Measurements from ENCODE around the gene DNASE1L2.

The DNASE1L2 gene

GRCh38 chr16:2270588-2271470 is 34.6 kb downstream of the DNASE1L2 start:
- H3K4me3 ChIP-seq (ENCODE audit: low read length) = no peak overlapping the region
- no peak for TF ChIP-seq ZNF274 (IDR thresholded peaks at IDR 0.05; ENCODE audit: low read depth, low read length)

DNA sequence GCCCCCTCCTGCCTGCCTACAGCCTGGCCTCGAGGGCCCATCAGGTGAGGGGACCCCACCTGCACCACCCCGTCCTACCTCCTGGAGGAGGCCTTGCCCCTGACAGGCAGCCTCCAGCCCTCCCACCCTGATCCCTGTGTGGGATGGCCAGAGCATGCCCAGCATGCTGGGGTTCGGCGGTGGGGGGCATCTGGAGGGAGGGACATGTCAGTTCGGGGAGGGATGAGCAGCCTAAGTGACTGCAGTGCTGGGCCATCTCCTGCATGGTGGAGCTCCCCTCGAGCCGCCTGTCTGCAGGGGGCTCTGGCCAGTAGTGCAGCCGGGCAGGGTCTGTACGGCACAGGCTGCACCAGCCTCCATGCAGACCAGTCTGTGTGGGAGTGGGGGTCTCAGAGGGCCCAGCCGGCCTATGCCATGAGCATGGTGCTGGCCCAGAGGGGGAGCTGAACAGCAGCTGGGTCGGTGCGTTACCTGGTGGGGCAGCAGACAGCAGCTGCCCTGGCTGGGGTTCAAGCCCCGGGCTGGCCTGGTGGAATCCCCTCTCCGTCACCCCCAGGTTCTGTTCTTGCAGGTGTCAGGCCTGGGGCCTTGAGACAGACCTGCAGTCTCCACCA is 35.7 kb downstream of the DNASE1L2 start:
- TF ChIP-seq ZNF274 (IDR thresholded peaks at IDR 0.05; ENCODE audit: low read depth, low read length) = no peak
- no peak overlapping the region for H3K4me3 ChIP-seq (ENCODE audit: low read length)

- H3K4me3 ChIP-seq (ENCODE audit: low read length) = no peak overlapping the region
- TF ChIP-seq ZNF274 (IDR thresholded peaks at IDR 0.05; ENCODE audit: low read depth, low read length) = no peak
Measured at GRCh38 chr16:2273484-2273883, 37.2 kb downstream of the DNASE1L2 start.

DNA sequence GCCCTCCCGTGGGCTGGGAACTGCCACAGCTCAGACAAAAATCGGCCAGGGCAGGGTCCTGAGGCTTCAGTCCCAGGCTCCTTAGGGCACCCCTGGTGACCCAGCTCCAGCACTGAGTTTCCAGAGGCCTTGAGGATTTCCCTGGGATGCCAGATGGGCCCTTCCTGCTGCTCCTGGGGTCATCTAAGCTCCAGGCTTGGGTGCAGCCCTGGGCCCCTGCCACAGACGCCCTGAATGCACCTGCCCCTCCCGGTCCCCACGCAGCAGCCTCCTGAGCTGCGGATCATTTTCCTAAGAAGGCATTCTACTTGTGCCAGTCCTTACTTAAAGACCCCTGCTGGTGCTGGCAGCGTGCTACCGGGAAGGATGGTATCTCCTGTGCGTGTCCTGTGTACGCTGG is 37.7 kb downstream of the DNASE1L2 start:
- no peak for TF ChIP-seq ZNF274 (IDR thresholded peaks at IDR 0.05; ENCODE audit: low read depth, low read length)
- H3K4me3 ChIP-seq (ENCODE audit: low read length) = no peak overlapping the region

DNA sequence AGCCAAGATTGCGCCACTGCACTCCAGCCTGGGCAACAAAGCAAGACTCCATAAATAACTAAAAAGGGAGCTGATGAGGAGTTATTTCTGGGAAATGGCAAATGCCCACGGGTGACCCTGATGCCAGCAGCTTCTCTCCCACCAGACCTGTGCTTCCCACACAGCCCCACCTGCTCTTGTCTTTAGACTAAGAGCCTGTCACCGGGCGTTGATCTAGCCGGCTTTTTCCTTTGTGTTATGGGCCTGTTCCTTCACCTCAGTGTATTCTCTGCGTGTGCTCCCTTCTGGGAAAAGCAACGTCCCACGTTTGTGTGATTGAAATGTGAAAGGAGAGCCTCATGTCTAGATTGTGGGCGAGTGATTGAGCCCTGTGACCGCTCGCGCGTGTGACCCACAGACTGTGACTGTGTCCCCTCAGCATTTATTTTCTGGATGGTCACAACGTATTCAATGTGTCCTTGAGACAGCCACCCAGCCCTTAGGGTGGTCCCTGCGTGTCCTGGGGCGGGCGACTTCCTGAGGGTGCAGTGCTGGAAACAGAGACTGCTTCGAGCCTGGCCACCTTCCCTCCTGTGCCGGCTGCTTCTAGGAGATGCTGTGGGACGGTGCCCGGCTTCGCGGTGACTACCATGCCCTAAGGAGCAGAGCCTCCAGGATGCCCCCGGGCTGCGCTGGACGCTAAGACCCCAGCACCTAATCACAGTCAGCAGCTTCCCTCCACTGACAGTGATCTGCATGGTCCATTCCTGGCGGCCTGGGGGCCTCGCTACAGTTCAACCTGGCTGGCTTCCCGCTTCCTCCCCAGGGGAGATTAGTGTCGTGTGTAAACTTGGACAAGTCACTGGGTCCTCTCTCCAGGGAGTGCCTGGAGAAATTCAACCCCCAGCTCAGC is 39.5 kb downstream of the DNASE1L2 start:
- TF ChIP-seq ZNF274 (IDR thresholded peaks at IDR 0.05; ENCODE audit: low read depth, low read length) = no peak
- H3K4me3 ChIP-seq (ENCODE audit: low read length) = no peak overlapping the region

DNA sequence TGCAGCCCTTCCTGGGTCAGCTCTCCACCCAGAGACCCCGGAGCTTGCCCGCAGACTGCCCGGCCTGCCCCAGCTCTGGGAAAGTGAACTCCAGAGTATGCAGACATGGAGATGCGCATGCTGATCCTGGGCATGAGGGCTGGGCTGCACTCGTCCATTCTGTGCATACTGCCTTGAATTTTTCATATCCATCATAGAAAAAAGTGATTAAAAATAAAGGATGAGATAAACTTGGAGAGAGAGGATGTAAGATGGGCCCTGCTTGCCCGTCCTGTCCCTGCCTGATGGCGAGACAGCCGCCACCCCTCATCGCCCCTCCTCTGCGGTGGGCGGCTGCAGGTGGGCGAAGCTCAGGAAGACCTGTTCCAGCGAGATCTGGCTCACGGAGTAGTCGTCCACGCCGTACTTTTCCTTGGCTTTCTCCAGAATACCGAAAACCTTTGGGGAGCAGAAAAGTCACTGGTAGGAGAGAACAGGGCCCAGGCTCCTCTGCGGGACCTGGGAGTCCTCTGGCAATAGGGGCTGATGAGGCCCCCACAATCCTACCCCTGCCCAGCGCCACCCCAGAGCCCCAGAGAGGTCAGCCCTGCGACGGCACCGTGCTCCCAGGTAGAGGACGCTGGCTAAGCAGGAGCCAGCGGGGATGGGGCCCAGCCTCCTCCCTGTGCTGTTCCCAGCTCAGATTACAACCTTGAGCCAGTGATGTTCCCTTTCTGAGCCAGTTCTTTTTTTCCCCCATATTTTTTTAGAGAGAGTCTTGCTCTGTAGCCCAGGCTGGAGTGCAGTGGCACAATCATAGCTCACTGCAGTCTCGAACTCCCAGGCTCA is 40.3 kb downstream of the DNASE1L2 start:
- TF ChIP-seq ZNF274 (IDR thresholded peaks at IDR 0.05; ENCODE audit: low read depth, low read length) = no peak

DNA sequence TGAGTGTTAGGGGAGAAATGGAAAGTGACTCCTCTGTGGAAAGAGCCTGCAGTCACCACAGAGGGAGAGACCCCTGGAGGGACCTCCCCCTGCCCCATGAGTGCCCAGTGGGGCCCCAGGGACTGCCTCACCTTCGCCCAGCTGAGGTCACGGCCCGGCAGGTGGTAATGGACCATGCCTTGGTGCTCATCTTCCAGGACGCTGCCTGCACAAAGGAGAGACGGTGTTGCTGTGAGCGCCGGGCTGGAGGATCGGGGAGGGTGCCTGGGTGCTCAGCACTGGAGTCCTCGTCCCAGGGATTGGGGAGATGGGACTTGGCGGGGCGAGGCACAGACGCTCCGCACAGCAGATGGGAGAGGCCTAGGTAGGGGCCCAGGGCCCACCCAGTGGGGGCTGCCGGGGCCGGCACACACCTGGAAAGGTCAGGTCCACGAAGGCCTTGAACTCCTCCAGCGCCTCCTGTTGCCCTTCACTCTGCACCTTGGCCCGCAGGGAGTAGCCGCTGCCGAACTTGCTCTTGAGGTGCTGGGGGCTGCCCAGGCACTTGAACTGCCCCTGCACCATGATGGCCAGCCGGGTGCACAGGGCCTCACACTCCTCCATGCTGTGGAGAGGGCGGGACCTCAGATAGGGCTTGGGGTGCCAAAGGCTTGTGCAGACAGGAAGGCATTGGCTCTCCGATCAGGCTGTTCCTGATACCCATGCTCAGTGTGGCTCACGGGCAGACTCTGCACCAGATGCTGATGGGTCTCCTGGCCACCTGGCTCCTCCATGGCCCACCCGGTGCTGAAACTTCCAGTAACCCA is 41.4 kb downstream of the DNASE1L2 start:
- no peak overlapping the region for H3K4me3 ChIP-seq (ENCODE audit: low read length)
- no peak for TF ChIP-seq ZNF274 (IDR thresholded peaks at IDR 0.05; ENCODE audit: low read depth, low read length)

More for the DNA sequence above, 40.3 kb downstream of the DNASE1L2 start:
- no peak overlapping the region for H3K4me3 ChIP-seq (ENCODE audit: low read length)

DNA sequence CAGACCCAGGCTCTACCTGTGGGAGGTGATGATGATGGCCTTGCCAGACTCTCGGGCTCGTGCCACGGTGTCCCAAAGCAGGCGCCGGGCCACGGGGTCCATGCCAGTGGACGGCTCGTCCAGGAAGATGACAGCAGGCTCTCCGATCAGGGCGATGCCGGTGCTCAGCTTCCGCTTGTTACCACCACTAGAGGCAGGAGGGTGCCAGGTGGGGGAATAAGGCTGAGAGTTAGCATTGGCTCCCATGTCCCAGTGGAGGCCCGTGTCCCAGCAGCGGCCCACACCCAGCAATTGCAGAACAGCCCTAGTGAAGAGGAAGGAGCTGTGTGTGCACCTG is 42.0 kb downstream of the DNASE1L2 start:
- no peak overlapping the region for H3K4me3 ChIP-seq (ENCODE audit: low read length)
- TF ChIP-seq ZNF274 (IDR thresholded peaks at IDR 0.05; ENCODE audit: low read depth, low read length) = no peak

DNA sequence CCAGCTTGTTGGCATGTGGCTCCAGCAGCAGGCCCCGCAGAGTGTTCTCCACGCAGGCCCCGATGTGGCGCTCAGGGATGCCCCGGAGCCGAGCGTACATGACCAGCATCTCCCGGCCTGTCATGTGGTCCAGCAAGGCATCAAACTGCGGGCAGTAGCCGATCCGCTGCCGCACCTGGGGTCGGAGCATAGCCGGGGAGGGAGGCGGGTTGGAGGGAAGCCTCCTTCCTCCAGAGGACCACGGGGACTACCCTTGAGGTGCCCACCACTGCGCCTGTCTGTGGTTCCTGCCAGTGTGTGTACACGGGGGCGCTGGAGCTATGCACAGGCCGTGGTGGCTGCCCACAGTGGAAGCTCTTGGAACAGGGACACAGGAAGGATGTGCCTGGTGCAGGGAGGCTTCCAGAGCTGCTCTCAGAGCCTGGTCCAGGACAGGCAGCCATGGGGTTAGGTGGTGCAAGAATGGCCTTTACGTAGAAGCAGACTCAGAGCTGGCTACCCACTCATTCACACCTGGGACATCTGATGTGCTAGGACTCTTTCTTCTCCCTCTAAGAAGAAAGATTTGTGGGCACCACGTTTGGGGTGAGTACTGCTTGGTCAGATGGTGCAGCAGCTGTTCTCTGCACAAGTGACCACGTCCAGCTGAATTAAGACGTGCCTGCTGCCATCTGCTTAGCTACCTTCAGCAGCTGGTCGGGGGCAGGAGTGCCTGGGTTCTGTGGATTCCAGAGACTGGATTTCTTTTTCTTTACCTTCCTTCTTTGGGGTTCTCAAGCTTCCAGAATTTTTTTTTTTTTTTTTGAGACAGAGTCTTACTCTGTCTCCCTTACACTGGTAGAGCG is 42.9 kb downstream of the DNASE1L2 start:
- H3K4me3 ChIP-seq (ENCODE audit: low read length) = no peak overlapping the region
- TF ChIP-seq ZNF274 (IDR thresholded peaks at IDR 0.05; ENCODE audit: low read depth, low read length) = no peak

DNA sequence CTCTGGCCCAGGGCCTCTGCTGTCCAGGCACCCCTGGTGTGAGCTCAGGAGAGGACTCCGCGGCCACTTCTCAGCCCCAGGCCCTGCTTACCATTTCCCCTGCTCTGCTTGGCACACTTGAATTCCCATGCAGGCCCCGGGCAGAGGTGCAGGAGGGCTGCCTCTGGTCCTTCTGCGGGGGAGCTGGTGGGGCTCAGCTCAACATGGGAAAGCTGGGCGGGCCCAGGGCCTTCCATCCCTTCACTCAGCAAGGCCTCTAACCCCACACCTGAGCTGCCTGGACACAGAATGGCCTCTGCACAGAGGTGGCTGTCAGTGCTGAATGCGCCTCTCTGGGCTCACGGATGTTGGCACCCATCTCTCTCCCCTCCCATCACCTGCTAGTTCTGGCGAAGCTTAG is 44.2 kb downstream of the DNASE1L2 start:
- no peak for TF ChIP-seq ZNF274 (IDR thresholded peaks at IDR 0.05; ENCODE audit: low read depth, low read length)
- no peak overlapping the region for H3K4me3 ChIP-seq (ENCODE audit: low read length)

DNA sequence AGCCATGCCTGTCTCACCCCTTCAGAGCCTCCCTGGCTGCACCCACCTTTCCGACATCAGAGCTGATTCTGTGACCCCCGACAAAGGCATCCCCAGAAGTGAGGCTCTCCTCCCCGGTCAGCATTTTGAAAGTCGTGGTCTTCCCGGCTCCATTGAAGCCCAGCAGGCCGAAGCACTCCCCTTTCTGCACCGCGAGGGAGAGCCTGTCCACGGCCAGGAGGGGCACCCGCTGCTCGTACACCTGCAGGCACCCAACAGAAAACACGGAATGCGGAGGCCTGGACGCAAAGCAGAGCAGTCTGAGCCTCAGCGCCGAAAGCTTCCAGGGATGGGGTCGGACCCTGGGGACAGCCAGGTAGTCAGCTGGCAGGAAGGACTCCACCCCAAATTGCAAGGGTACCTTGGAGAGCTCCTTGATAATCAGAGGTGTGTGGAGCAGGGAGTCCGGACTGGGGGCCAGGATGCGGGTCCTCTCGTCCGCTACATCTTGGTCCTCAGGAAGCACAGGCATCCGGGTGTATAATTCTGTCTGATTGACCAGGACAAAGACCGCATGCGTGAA is 44.8 kb downstream of the DNASE1L2 start:
- TF ChIP-seq ZNF274 (IDR thresholded peaks at IDR 0.05; ENCODE audit: low read depth, low read length) = no peak
- no peak overlapping the region for H3K4me3 ChIP-seq (ENCODE audit: low read length)

DNA sequence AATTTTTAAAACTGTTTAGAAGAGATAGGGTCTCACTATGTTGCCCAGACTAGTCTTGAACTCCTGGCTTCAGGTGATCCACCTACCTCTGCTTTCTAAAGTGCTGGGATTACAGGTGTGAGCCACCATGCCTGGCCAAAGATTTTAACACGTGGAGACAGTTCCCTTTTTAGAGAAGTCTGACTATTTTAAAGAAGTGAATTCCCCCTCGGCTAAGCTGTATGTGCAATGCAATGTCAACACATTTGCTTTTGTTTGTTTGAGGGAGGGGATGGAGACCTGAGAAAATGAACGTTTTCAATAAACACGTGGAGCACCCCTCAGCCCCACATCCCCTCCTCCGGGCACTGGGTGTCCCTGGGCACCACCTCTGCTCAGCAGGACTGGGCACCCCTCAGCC is 46.0 kb downstream of the DNASE1L2 start:
- no peak for TF ChIP-seq ZNF274 (IDR thresholded peaks at IDR 0.05; ENCODE audit: low read depth, low read length)
- no peak overlapping the region for H3K4me3 ChIP-seq (ENCODE audit: low read length)
